H9 (cell line): ENCODE measurements around the gene ABHD12. TPM values are rescaled to one million over a fixed set of nuclear protein-coding genes. Genes with fewer than 3 reads are reported as not detected.

ENCODE experiments used
- DNase-seq: peaks from one replicate; pipeline ENCODE4 v3.0.0-alpha.2; 2017
- H2AFZ ChIP-seq: one replicate; pipeline ENCODE4 v1.6.1; 2013; ENCODE audit warnings: mild to moderate bottlenecking, low read length, control low read depth, moderate library complexity
- H2AK5ac ChIP-seq: 2 replicates; pipeline ENCODE4 v1.6.1; 2013; ENCODE audit warnings: low read length, control low read depth, mixed read lengths; ENCODE audit not compliant: insufficient read length
- H2BK120ac ChIP-seq: one replicate; pipeline ENCODE4 v1.6.1; 2013; ENCODE audit warnings: low read depth, mild to moderate bottlenecking, low read length, control low read depth, inconsistent platforms; ENCODE audit not compliant: poor library complexity, severe bottlenecking
- H2BK12ac ChIP-seq: 2 replicates; pipeline ENCODE4 v1.6.1; 2013; ENCODE audit warnings: low read length, control low read depth, mixed read lengths, low read depth; ENCODE audit not compliant: insufficient read length
- H2BK15ac ChIP-seq: 2 replicates; pipeline ENCODE4 v1.6.1; 2013; ENCODE audit warnings: low read depth, low read length, control low read depth
- H2BK20ac ChIP-seq: one replicate; pipeline ENCODE4 v1.6.1; 2013; ENCODE audit warnings: low read depth, mild to moderate bottlenecking, low read length, control low read depth, inconsistent platforms; ENCODE audit not compliant: poor library complexity, severe bottlenecking
- H2BK5ac ChIP-seq: 2 replicates; pipeline ENCODE4 v1.6.1; 2013; ENCODE audit warnings: low read length, control low read depth, mixed read lengths; ENCODE audit not compliant: insufficient read length
- H3K14ac ChIP-seq: 2 replicates; pipeline ENCODE4 v1.6.1; 2013; ENCODE audit warnings: low read length, control low read depth; ENCODE audit not compliant: insufficient read depth
- H3K18ac ChIP-seq: 2 replicates; pipeline ENCODE4 v1.6.1; 2013; ENCODE audit warnings: low read depth, mild to moderate bottlenecking, mixed read lengths, low read length, control low read depth; ENCODE audit not compliant: insufficient read length
- H3K23ac ChIP-seq: 2 replicates; pipeline ENCODE4 v1.6.1; 2013; ENCODE audit warnings: low read length, control low read depth, mixed read lengths, low read depth; ENCODE audit not compliant: insufficient read length
- H3K23me2 ChIP-seq: 2 replicates; pipeline ENCODE4 v1.6.1; 2013; ENCODE audit warnings: low read depth, mild to moderate bottlenecking, mixed read lengths, low read length, control low read depth; ENCODE audit not compliant: insufficient read length, poor library complexity, severe bottlenecking
- H3K27ac ChIP-seq: 2 replicates; pipeline ENCODE4 v1.5.1; 2013; ENCODE audit warnings: low read length, control low read depth, mixed read lengths, low read depth; ENCODE audit not compliant: insufficient read length
- H3K27me3 ChIP-seq: 2 replicates; pipeline ENCODE4 v1.6.1; 2013; ENCODE audit warnings: low read length, control low read depth, inconsistent platforms; ENCODE audit not compliant: insufficient read depth
- H3K4ac ChIP-seq: 2 replicates; pipeline ENCODE4 v1.6.1; 2013; ENCODE audit warnings: low read depth, mild to moderate bottlenecking, control low read depth, inconsistent platforms, low read length, moderate library complexity
- H3K4me1 ChIP-seq: 2 replicates; pipeline ENCODE4 v1.6.1; 2013; ENCODE audit warnings: low read length, control low read depth, inconsistent platforms; ENCODE audit not compliant: insufficient read depth
- H3K4me2 ChIP-seq: 2 replicates; pipeline ENCODE4 v1.6.1; 2013; ENCODE audit warnings: low read length, control low read depth, mixed read lengths; ENCODE audit not compliant: insufficient read length, insufficient read depth
- H3K56ac ChIP-seq: 2 replicates; pipeline ENCODE4 v1.6.1; 2013; ENCODE audit warnings: low read depth, mild to moderate bottlenecking, mixed read lengths, low read length, control low read depth; ENCODE audit not compliant: insufficient read length
- H3K79me1 ChIP-seq: 2 replicates; pipeline ENCODE4 v1.6.1; 2013; ENCODE audit warnings: low read depth, mild to moderate bottlenecking, moderate library complexity, low read length, control low read depth, inconsistent platforms; ENCODE audit not compliant: insufficient read depth, poor library complexity, severe bottlenecking
- H3K79me2 ChIP-seq: 2 replicates; pipeline ENCODE4 v1.6.1; 2013; ENCODE audit warnings: low read length, control low read depth, inconsistent platforms; ENCODE audit not compliant: insufficient read depth
- H3K9ac ChIP-seq: 2 replicates; pipeline ENCODE4 v1.6.1; 2013; ENCODE audit warnings: low read length, control low read depth, mixed read lengths; ENCODE audit not compliant: insufficient read length; ENCODE audit errors: extremely low read depth
- H3K9me3 ChIP-seq: one replicate; pipeline ENCODE4 v1.6.1; 2013; ENCODE audit warnings: low read depth, low read length, inconsistent platforms; ENCODE audit not compliant: control insufficient read depth
- H3T11ph ChIP-seq: one replicate; pipeline ENCODE4 v1.6.1; 2013; ENCODE audit warnings: mild to moderate bottlenecking, low read length, control low read depth, inconsistent platforms
- H4K20me1 ChIP-seq: one replicate; pipeline ENCODE4 v1.6.1; 2013; ENCODE audit not compliant: control insufficient read depth, insufficient read length, insufficient read depth
- H4K5ac ChIP-seq: 2 replicates; pipeline ENCODE4 v1.6.1; 2013; ENCODE audit warnings: low read depth, mild to moderate bottlenecking, mixed read lengths, low read length, control low read depth; ENCODE audit not compliant: insufficient read length
- H4K8ac ChIP-seq: replicated peaks from 2 replicates; pipeline ENCODE4 v1.6.1; 2013; ENCODE audit warnings: low read length, control low read depth, mixed read lengths, low read depth; ENCODE audit not compliant: insufficient read length
- H4K91ac ChIP-seq: 2 replicates; pipeline ENCODE4 v1.6.1; 2013; ENCODE audit warnings: low read depth, mild to moderate bottlenecking, moderate library complexity, mixed read lengths, low read length, control low read depth; ENCODE audit not compliant: insufficient read length
- H3K27ac Mint-ChIP-seq, 3 experiments: 2 replicates in 2 of 3; 3 replicates in 1 of 3; pipeline ENCODE4 v1.8.0; 2020 to 2021; ENCODE audit warnings: mixed read lengths in 3 of 3, mild to moderate bottlenecking in 1 of 3, moderate library complexity in 1 of 3
- H3K27me3 Mint-ChIP-seq: 2 replicates; pipeline ENCODE4 v1.8.0; 2021; ENCODE audit warnings: low read depth, mild to moderate bottlenecking, moderate library complexity, mixed read lengths
- H3K36me3 Mint-ChIP-seq, 3 experiments: 2 replicates in 2 of 3; 3 replicates in 1 of 3; pipeline ENCODE4 v1.8.0; 2020 to 2021; ENCODE audit warnings: low read depth in 3 of 3, mixed read lengths in 3 of 3; ENCODE audit not compliant: insufficient read depth in 1 of 3
- H3K4me1 Mint-ChIP-seq, 2 experiments: 2 replicates each; pipeline ENCODE4 v1.8.0; 2020; ENCODE audit warnings: mixed read lengths in 2 of 2
- H3K4me3 Mint-ChIP-seq, 2 experiments: 2 replicates in 1 of 2; 3 replicates in 1 of 2; pipeline ENCODE4 v1.8.0; 2020 to 2021; ENCODE audit warnings: mild to moderate bottlenecking in 2 of 2, mixed read lengths in 2 of 2, moderate library complexity in 1 of 2
- H3K9me3 Mint-ChIP-seq, 2 experiments: 2 replicates in 1 of 2; 3 replicates in 1 of 2; pipeline ENCODE4 v1.8.0; 2020; ENCODE audit warnings: mild to moderate bottlenecking in 2 of 2, mixed read lengths in 2 of 2, moderate library complexity in 1 of 2
- WGBS: extraction: QIAGEN DNeasy Blood & Tissue Kit; methylation state at CpG from one replicate; pipeline ENCODE4 v1.1.7; 2013; ENCODE audit warnings: missing lambda C conversion rate, low lambda C conversion rate, mixed read lengths; ENCODE audit not compliant: insufficient read length; ENCODE audit errors: extremely low coverage; 5-methylcytosine and 5-hydroxymethylcytosine counted together
- total RNA-seq: library from RNA; stranded (reverse); gene quantifications from 2 replicates; pipeline ENCODE4 v1.2.1, GENCODE V29; 2021
- TF ChIP-seq, protein P1 (sequence below): fragments of 200-600 bp; sonication (generic); conservative IDR thresholded peaks from 3 replicates; pipeline ENCODE4 v1.8.0; 2021; ENCODE audit warnings: antibody characterized with exemption, mild to moderate bottlenecking

ABHD12 gene
- total RNA-seq, 1 experiment from 2014 or later, result 54.4 TPM

DNA sequence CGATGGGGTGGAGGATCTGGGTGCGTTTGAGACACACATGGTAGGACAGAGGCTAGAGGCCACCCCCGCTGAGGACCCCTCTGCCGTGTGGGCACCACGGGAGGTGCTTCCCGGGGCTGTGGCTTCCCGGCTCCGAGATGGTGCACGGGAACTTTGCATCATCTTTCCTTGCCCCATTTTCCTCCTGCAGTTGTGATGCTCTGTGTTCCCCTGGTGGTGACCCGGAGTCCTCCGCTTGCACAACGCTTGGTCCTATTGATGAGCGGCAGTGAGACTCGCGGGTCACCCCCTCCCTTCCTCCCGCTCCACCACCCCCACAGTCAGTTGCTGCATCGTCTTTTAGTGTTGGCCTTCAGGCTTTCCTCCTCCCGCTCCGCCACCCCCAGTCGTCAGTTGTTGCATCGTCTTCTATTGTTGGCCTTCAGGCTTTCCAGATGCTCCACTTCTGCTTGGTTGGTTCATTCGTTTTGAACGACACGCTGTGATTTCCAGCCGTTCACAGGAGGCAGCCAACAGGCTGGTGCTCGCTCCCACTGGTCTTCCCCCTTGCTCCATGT lies 105.5 kb downstream of the ABHD12 start:
- TF ChIP-seq, protein P1, sequence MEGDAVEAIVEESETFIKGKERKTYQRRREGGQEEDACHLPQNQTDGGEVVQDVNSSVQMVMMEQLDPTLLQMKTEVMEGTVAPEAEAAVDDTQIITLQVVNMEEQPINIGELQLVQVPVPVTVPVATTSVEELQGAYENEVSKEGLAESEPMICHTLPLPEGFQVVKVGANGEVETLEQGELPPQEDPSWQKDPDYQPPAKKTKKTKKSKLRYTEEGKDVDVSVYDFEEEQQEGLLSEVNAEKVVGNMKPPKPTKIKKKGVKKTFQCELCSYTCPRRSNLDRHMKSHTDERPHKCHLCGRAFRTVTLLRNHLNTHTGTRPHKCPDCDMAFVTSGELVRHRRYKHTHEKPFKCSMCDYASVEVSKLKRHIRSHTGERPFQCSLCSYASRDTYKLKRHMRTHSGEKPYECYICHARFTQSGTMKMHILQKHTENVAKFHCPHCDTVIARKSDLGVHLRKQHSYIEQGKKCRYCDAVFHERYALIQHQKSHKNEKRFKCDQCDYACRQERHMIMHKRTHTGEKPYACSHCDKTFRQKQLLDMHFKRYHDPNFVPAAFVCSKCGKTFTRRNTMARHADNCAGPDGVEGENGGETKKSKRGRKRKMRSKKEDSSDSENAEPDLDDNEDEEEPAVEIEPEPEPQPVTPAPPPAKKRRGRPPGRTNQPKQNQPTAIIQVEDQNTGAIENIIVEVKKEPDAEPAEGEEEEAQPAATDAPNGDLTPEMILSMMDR, result peak; percentile 46; the same call in 2 of the 3 replicates
- Histone ChIP-seq H3K14ac (no peak overlapping the region), H4K8ac (no peak overlapping the region), H4K20me1 (no peaks in the 10 kb centered on the region), H3K79me2 (no peaks in the 10 kb centered on the region), H3K79me1 (no peaks in the 10 kb centered on the region), H2BK120ac (no peak overlapping the region), H2AK5ac (no peak overlapping the region), H3K9me3 (no peaks in the 10 kb centered on the region), H3K56ac (no peak overlapping the region), H3K27ac (no peak overlapping the region), H3K23me2 (no peaks in the 10 kb centered on the region), H3K23ac (no peak overlapping the region), H2BK15ac (no peak overlapping the region), H3K4me2 (no peak overlapping the region), H3K18ac (no peak overlapping the region), H2AFZ (no peak overlapping the region), H3K9ac (no peak overlapping the region), H2BK5ac (no peak overlapping the region), H2BK12ac (no peak overlapping the region), H3T11ph (no peak overlapping the region), H3K4me1 (no peaks in the 10 kb centered on the region), H2BK20ac (no peak overlapping the region), H4K91ac (no peak overlapping the region), H3K27me3 (no peaks in the 10 kb centered on the region), H4K5ac (no peak overlapping the region), H3K4ac (no peak overlapping the region)
- no peak for DNase-seq
- Mint-ChIP-seq H3K36me3 (peaks cover 27 to 61% (median 57%) of the 10 kb centered on the region in 3 experiments), H3K4me3 (no peak overlapping the region), H3K27ac (peak overlapping the region; percentile 12 to 80 (median 70); a peak in 3 of 7 replicates), H3K4me1 (peaks cover 0 to 4% of the 10 kb centered on the region in 2 experiments; a peak in 1 of 4 replicates), H3K27me3 (no peaks in the 10 kb centered on the region; the same call in 1 of the 2 replicates), H3K9me3 (no peaks in the 10 kb centered on the region; a peak in 1 of 5 replicates)
- no CpG with 5 or more reads among the region's 26 CpGs for WGBS
